Measurements from ENCODE around the gene COMMD9. TPM values are rescaled to one million over a fixed set of nuclear protein-coding genes. Genes with fewer than 3 reads are reported as not detected.

COMMD9 gene
- total RNA-seq, 1 donor from 2014 or later: 44.2 TPM

DNA sequence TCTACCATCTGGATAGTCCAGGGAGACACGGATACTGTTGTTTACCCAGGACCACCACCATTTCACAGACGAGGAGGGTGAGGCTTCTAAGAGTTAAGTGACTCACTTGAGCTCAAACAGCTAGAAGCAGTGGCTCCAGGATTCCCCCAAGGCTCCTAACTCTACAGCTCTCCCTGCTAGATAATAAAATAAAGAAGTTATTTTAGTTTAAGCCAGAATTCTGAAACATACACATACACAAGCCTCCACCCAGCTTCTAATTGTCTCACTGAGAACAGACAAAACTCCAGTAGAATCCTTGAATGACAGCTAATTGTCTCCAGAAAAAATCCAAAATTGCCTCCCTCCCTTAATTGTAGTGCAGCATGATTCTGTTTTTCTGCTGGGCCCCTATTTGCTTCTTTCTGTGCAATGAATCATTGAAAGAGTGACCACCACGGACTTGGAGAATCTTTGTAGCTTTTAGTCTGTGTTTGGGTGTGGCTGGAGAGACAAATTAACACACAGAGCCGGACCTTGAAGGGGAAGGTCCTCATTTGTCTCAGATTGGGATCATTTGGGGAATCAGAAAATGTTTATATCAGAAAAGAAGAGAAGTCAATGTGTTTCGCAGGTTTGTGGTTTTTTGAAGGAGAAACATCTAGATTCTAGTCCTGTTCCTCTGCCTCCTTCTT lies 64.9 kb downstream of the COMMD9 start:
- no peak for DNase-seq (ENCODE audit: low read depth)

DNA sequence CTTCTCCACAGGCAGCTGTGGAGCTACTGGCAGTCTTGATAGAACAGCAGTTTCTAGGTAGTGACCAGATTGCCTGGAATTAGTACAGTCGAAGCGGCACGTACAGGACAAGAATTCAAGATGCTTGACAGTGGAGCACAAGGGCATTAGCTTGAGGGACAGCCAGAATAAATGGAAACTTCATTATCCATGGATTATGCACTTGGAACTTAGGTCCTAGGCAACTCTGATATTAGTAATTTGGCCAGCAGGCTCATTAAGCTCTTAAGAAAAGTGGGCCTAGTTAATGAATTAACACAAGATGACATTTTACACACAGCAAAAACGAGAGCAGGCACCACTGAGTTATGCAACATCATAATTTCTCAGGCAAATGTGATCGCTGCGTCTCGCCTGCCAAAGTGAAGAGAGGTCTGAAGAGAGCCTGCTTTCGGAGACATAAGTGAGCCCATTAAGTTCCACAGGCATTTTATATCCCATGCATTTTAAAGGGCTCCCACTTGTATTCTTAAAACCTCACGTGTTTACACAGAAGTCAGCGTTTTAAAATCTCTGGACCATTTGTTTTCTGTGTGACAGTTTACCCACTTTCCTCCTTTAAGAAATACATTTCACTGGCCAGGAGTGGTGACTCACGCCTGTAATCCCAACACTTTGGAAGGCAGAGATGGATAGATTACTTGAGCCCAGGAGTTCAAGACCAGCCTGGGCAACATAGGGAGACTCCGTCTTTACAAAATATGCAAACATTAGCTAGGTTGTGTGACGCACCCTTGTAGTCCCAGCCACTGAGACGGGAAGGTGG lies 66.2 kb downstream of the COMMD9 start:
- no peak for DNase-seq (ENCODE audit: low read depth)

Other genes starting within 250 kb of the COMMD9 start
- 19.8 and 20.7 TPM in 2 replicates for gene PRR5L, start 6.9 kb upstream of the COMMD9 start, total RNA-seq
- 18.3 and 20.4 TPM in 2 replicates for gene TRAF6, start 220.8 kb upstream of the COMMD9 start, total RNA-seq

Data from myocyte (in vitro differentiated cells).